ENCODE data around the gene EDIL3. TPM values are rescaled to one million over a fixed set of nuclear protein-coding genes. Genes with fewer than 3 reads are reported as not detected.

The EDIL3 gene, protein sequence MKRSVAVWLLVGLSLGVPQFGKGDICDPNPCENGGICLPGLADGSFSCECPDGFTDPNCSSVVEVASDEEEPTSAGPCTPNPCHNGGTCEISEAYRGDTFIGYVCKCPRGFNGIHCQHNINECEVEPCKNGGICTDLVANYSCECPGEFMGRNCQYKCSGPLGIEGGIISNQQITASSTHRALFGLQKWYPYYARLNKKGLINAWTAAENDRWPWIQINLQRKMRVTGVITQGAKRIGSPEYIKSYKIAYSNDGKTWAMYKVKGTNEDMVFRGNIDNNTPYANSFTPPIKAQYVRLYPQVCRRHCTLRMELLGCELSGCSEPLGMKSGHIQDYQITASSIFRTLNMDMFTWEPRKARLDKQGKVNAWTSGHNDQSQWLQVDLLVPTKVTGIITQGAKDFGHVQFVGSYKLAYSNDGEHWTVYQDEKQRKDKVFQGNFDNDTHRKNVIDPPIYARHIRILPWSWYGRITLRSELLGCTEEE
- total RNA-seq (2022; extraction: Qiagen RNA extraction; ENCODE audit: low read depth) = 0.10 to 0.65 TPM (median 0.22 TPM) in 5 replicates

DNA sequence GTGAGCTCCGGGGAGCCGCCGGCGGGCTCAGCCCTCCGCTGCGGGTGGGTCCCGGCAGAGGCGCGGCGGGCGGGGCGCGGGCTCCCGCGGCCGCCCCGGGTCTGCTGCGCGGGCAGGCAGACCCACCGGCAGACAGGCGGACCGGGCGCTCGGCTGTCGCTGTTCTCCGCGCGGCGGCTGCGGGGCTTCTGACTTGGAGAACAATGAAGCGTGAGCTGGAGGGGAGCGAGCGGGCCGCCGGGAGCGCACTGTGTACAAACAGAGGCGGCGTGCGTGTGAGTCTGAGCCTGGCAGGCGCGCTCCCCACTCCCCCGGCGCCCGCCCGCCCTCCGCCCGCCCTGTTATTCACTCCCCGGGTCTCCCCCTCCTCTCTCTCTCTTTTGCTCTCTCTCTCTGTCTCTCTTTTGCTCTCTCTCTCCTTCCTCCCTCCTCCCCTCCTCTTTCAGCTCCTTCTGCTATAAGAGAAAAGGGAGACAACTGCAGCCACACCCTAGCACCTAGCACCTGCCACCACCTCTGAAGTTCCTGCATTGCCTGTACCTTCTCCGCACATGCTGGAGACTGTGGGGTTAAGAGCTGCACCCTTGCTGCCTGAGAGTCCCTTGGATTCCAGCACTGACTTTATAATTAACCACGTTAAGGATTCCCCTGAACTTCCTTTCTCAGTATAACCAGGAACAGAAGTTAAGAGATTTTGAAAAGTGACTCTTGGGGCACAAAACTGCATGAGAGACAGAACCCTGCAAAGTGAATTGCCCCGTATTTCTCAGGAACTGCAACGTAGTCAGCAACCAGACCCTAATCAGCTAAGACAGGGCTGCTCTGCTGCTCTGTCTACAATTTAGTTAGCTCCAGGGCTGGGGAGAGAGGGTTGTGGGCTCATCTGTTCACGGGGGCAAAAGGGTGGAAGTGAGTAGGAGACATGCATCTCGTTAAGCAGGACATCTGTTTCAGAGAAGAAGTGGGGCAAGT lies at the start of gene EDIL3:
EDIL3 (minus strand) TSS at position 277 of the 972 bp plus-strand sequence. CDS start 506 bp downstream, outside the sequence.

